ENCODE results near the gene GORASP2.
A peak's percentile ranks its signal among the peaks of the same experiment; 100 is the strongest.

Gene GORASP2

GRCh38 chr2:170965446-170966225 lies 36.6 kb downstream of the GORASP2 start:
- DNase-seq = no peak
- H3K27me3 Mint-ChIP-seq = no peaks in the 10 kb centered on the region
- no peak overlapping the region for H3K4me3 Mint-ChIP-seq
- CTCF ChIA-PET = interaction anchor here (1.2 kb wide), 1 partner anchor 37 kb away, joined by 7 read pairs; the partner anchor contains the start of gene GORASP2
- no peaks in the 10 kb centered on the region for H3K9me3 Mint-ChIP-seq
- H3K4me1 Mint-ChIP-seq = no peaks in the 10 kb centered on the region
- no peak overlapping the region for H3K27ac Mint-ChIP-seq
- peaks cover 49% of the 10 kb centered on the region for H3K36me3 Mint-ChIP-seq

- peak overlapping the region; percentile 42 for H3K27ac Mint-ChIP-seq
- H3K4me3 Mint-ChIP-seq = no peak overlapping the region
- H3K36me3 Mint-ChIP-seq = peaks cover 41% of the 10 kb centered on the region
- no peaks in the 10 kb centered on the region for H3K9me3 Mint-ChIP-seq
- DNase-seq = no peak
- CTCF ChIA-PET = interaction anchor here (1.8 kb wide), 1 partner anchor 450 kb away, joined by 5 read pairs; no protein-coding TSS in a partner anchor
- no peaks in the 10 kb centered on the region for H3K4me1 Mint-ChIP-seq
- H3K27me3 Mint-ChIP-seq = no peaks in the 10 kb centered on the region
Measured at GRCh38 chr2:170966648-170967396, 37.8 kb downstream of the GORASP2 start.

- CTCF ChIA-PET = interaction anchor here (0.9 to 1.8 kb wide), 2 partner anchors 37 to 449 kb away, joined by 3 to 5 read pairs; no protein-coding TSS in a partner anchor
- Mint-ChIP-seq H3K27me3 (no peaks in the 10 kb centered on the region), H3K4me3 (no peak overlapping the region), H3K36me3 (peaks cover 35% of the 10 kb centered on the region), H3K9me3 (no peaks in the 10 kb centered on the region), H3K27ac (no peak overlapping the region), H3K4me1 (peaks cover 3% of the 10 kb centered on the region)
- no peak for DNase-seq
Measured at GRCh38 chr2:170967553-170967952, 38.5 kb downstream of the GORASP2 start.

- no peaks in the 10 kb centered on the region for H3K9me3 Mint-ChIP-seq
- H3K4me1 Mint-ChIP-seq = peaks cover 9% of the 10 kb centered on the region
- H3K36me3 Mint-ChIP-seq = peaks cover 32% of the 10 kb centered on the region
- H3K4me3 Mint-ChIP-seq = no peak overlapping the region
- H3K27ac Mint-ChIP-seq = no peak overlapping the region
- no peaks in the 10 kb centered on the region for H3K27me3 Mint-ChIP-seq
- CTCF ChIA-PET = interaction anchor here (0.6 to 1.8 kb wide), 5 partner anchors 38 to 448 kb away, joined by 3 to 5 read pairs (median 3); partner anchors contain the start of gene GORASP2
- DNase-seq = no peak
Measured at GRCh38 chr2:170968205-170969003, 39.4 kb downstream of the GORASP2 start.

GRCh38 chr2:170969030-170969429 lies 40.0 kb downstream of the GORASP2 start:
- CTCF ChIA-PET = interaction anchor here (0.6 to 1.1 kb wide), 3 partner anchors 40 to 279 kb away, joined by 3 to 5 read pairs (median 3); partner anchors contain the start of gene GORASP2
- Mint-ChIP-seq H3K36me3 (peaks cover 27% of the 10 kb centered on the region), H3K27ac (no peak overlapping the region), H3K27me3 (peaks cover under 1% of the 10 kb centered on the region), H3K4me1 (peaks cover 10% of the 10 kb centered on the region), H3K9me3 (no peaks in the 10 kb centered on the region), H3K4me3 (no peak overlapping the region)
- DNase-seq = no peak

- H3K4me3 Mint-ChIP-seq = no peak overlapping the region
- H3K9me3 Mint-ChIP-seq = no peaks in the 10 kb centered on the region
- CTCF ChIA-PET = no interaction called here
- no peak for DNase-seq
- peaks cover 6% of the 10 kb centered on the region for H3K27me3 Mint-ChIP-seq
- H3K27ac Mint-ChIP-seq = no peak overlapping the region
- peaks cover 14% of the 10 kb centered on the region for H3K4me1 Mint-ChIP-seq
- peaks cover 23% of the 10 kb centered on the region for H3K36me3 Mint-ChIP-seq
Measured at GRCh38 chr2:170969872-170970496, 40.9 kb downstream of the GORASP2 start.

GRCh38 chr2:170971071-170971470 lies 42.0 kb downstream of the GORASP2 start:
- H3K27me3 Mint-ChIP-seq = peaks cover 6% of the 10 kb centered on the region
- peaks cover 15% of the 10 kb centered on the region for H3K4me1 Mint-ChIP-seq
- no peak for DNase-seq
- no peak overlapping the region for H3K4me3 Mint-ChIP-seq
- no peak overlapping the region for H3K27ac Mint-ChIP-seq
- peaks cover 18% of the 10 kb centered on the region for H3K36me3 Mint-ChIP-seq
- CTCF ChIA-PET = no interaction called here
- H3K9me3 Mint-ChIP-seq = no peaks in the 10 kb centered on the region

GRCh38 chr2:170972296-170973224 lies 43.5 kb downstream of the GORASP2 start:
- H3K4me1 Mint-ChIP-seq = peaks cover 15% of the 10 kb centered on the region
- peak overlapping the region; percentile 74 for H3K4me3 Mint-ChIP-seq
- H3K9me3 Mint-ChIP-seq = no peaks in the 10 kb centered on the region
- CTCF ChIA-PET = interaction anchor here (0.6 to 5.6 kb wide), 19 partner anchors 13 to 518 kb away, joined by 3 to 37 read pairs (median 3); partner anchors contain the start of gene GORASP2
- peaks cover 6% of the 10 kb centered on the region for H3K27me3 Mint-ChIP-seq
- H3K27ac Mint-ChIP-seq = no peak overlapping the region
- no peak for DNase-seq
- H3K36me3 Mint-ChIP-seq = peaks cover 7% of the 10 kb centered on the region

- H3K9me3 Mint-ChIP-seq = no peaks in the 10 kb centered on the region
- H3K27ac Mint-ChIP-seq = no peak overlapping the region
- H3K27me3 Mint-ChIP-seq = peaks cover 6% of the 10 kb centered on the region
- H3K4me1 Mint-ChIP-seq = peaks cover 15% of the 10 kb centered on the region
- H3K36me3 Mint-ChIP-seq = peaks cover 2% of the 10 kb centered on the region
- DNase-seq = no peak
- H3K4me3 Mint-ChIP-seq = peak overlapping the region; percentile 74
- CTCF ChIA-PET = interaction anchor here (0.6 to 5.6 kb wide), 17 partner anchors 13 to 518 kb away, joined by 3 to 37 read pairs (median 3); partner anchors contain the start of gene GORASP2
Measured at GRCh38 chr2:170973225-170973491, 44.1 kb downstream of the GORASP2 start.

- Mint-ChIP-seq H3K27me3 (peaks cover 6% of the 10 kb centered on the region), H3K4me1 (peaks cover 15% of the 10 kb centered on the region), H3K36me3 (no peaks in the 10 kb centered on the region), H3K27ac (peak overlapping the region; percentile 2), H3K9me3 (no peaks in the 10 kb centered on the region), H3K4me3 (peak overlapping the region; percentile 74)
- DNase-seq = peak; percentile 83
- CTCF ChIA-PET = interaction anchor here (0.6 to 5.6 kb wide), 18 partner anchors 11 to 517 kb away, joined by 3 to 37 read pairs (median 4); partner anchors contain the start of gene GORASP2
Measured at GRCh38 chr2:170973492-170974303, 44.6 kb downstream of the GORASP2 start.

GRCh38 chr2:170974304-170974993 lies 45.4 kb downstream of the GORASP2 start:
- H3K27me3 Mint-ChIP-seq = peaks cover 6% of the 10 kb centered on the region
- H3K9me3 Mint-ChIP-seq = no peaks in the 10 kb centered on the region
- DNase-seq = no peak
- H3K27ac Mint-ChIP-seq = peak overlapping the region; percentile 2
- H3K4me3 Mint-ChIP-seq = peak overlapping the region; percentile 69
- CTCF ChIA-PET = interaction anchor here (0.8 to 5.6 kb wide), 7 partner anchors 10 to 446 kb away, joined by 3 to 37 read pairs (median 3); no protein-coding TSS in a partner anchor
- H3K36me3 Mint-ChIP-seq = no peaks in the 10 kb centered on the region
- H3K4me1 Mint-ChIP-seq = peaks cover 15% of the 10 kb centered on the region

All from activated naive CD4-positive, alpha-beta T cell treated with anti-CD3 and anti-CD28 coated beads, Interleukin-2, amount 10 ng/mL, durations not matched to agents 7 days and 5 days (primary cell).